Endothelial cell of umbilical vein (primary cell): ENCODE results near the gene ANKRD27.

Experiments
- CTCF ChIP-seq, 2 donors: IDR thresholded peaks; 1 replicate in 1 of 2; 2 replicates in 1 of 2; pipeline ENCODE4 v1.5.1; 2011; ENCODE audit warnings: low read length in 2 of 2, mild to moderate bottlenecking in 2 of 2, moderate library complexity in 2 of 2, control low read depth in 1 of 2, inconsistent platforms in 1 of 2, low read depth in 1 of 2; ENCODE audit not compliant: insufficient read depth in 1 of 2; ENCODE audit errors: extremely low read depth in 1 of 2
- EZH2 ChIP-seq: IDR thresholded peaks from 2 replicates; pipeline ENCODE4 v1.6.1; 2012; ENCODE audit warnings: borderline replicate concordance, low read depth, mild to moderate bottlenecking, moderate library complexity, low read length, inconsistent platforms; ENCODE audit not compliant: severe bottlenecking
- POLR2A ChIP-seq: IDR thresholded peaks from 2 replicates; pipeline ENCODE4 v1.6.1; 2012; ENCODE audit warnings: low read depth, mild to moderate bottlenecking, control low read depth, low read length

GRCh38 chr19:32611161-32611560 is 63.8 kb downstream of the ANKRD27 start:
- TF ChIP-seq CTCF (IDR thresholded peaks at IDR 0.05; ENCODE audit: extremely low read depth in 1 of 2, insufficient read depth in 1 of 2, low read depth in 1 of 2, low read length in 2 of 2) (no peak), EZH2 (no peak), POLR2A (no peak)
